Measurements from ENCODE around the gene CYP4F8. TPM values are rescaled to one million over a fixed set of nuclear protein-coding genes. Genes with fewer than 3 reads are reported as not detected.

Gene CYP4F8
- total RNA-seq, 1 donor from 2014 or later = not detected

DNA sequence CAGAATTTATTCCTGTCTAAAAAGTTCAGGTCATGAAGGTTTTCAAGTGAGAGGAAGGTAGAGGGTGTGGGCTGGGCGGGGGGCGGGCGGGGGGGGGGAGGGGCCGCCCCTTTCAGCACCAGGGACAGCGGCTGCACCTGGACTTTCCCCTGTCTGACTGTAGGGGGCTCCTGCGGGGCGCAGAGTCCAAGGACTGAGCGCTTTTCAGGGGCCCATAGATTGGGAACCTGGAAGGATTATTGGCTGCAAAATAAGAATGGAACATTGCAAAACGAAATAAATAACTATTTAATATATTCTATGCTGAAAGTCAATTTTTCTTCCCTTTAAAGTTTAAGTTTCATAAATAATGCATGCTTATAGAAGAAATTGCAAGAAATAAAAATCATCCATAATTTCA, 16.8 kb downstream of the CYP4F8 start:
- H3K36me3 ChIP-seq (ENCODE audit: control insufficient read depth, insufficient read depth, low read length) = no peaks in the 10 kb centered on the region
- no peak overlapping the region for H3K4me3 ChIP-seq (ENCODE audit: low read depth, low read length)
- FAIRE-seq (no peak), DNase-seq (ENCODE audit: low read depth) (no peak)
- H3K27me3 ChIP-seq (ENCODE audit: control insufficient read depth, insufficient read depth, low read length) = no peaks in the 10 kb centered on the region
- TF ChIP-seq, protein P1, sequence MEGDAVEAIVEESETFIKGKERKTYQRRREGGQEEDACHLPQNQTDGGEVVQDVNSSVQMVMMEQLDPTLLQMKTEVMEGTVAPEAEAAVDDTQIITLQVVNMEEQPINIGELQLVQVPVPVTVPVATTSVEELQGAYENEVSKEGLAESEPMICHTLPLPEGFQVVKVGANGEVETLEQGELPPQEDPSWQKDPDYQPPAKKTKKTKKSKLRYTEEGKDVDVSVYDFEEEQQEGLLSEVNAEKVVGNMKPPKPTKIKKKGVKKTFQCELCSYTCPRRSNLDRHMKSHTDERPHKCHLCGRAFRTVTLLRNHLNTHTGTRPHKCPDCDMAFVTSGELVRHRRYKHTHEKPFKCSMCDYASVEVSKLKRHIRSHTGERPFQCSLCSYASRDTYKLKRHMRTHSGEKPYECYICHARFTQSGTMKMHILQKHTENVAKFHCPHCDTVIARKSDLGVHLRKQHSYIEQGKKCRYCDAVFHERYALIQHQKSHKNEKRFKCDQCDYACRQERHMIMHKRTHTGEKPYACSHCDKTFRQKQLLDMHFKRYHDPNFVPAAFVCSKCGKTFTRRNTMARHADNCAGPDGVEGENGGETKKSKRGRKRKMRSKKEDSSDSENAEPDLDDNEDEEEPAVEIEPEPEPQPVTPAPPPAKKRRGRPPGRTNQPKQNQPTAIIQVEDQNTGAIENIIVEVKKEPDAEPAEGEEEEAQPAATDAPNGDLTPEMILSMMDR (IDR thresholded peaks at IDR 0.05; ENCODE audit: insufficient read depth, low read length, severe bottlenecking) = peak; percentile 51

DNA sequence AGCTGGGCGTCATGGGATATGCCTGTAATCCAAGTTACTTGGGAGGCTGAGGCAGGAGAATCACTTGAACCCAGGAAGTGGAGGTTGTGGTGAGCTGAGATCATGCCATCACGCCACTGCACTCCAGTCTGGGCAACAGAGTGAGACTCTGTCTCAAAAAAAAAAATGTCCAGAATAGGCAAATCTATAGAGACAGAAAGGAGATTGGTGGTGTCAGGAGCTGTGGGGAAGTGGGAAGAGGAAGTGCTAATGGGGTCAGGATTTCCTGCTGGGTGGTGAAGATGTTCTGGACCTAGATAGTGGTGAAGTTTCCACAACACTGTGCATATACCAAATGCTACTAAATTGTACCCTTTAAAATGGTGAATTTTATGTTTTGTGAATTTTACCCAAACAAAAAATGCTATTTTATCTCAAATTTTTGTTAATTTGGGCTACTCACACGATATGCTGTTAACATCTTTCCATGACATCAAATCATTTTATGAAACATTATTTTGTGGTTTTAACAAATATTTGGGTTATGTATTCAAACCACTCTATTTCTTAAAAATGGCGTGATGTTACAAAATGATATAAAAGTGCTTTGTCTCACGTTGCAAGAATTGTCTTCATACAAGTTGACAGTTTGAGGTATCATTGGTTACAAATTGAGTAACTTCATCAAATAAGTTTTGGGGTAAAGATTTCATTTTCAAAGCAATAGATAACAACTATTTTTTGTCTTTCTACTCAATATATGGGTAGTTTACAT, 18.2 kb downstream of the CYP4F8 start:
- FAIRE-seq = no peak

DNA sequence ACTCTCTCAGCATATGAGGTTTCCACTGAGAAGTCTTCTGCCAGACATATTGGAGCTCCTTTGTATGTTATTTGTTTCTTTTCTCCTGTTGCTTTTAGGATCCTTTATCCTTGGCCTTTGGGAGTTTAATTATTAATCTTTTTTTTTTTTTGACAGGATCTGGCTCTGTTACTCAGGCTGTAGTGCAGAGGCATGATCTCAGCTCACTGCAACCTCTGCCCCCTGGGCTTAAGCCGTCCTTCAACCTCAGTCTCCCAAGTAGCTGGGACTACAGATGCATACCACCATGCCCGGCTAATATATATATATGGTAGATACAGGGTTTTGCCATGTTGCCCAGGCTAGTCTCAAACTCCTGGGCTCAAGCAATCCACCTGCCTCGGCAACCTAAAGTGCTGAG, 19.1 kb downstream of the CYP4F8 start:
- TF ChIP-seq, protein P1 (IDR thresholded peaks at IDR 0.05; ENCODE audit: insufficient read depth, low read length, severe bottlenecking) = no peak
- FAIRE-seq (no peak), DNase-seq (ENCODE audit: low read depth) (no peak)
- Histone ChIP-seq H3K27me3 (ENCODE audit: control insufficient read depth, insufficient read depth, low read length) (no peaks in the 10 kb centered on the region), H3K36me3 (ENCODE audit: control insufficient read depth, insufficient read depth, low read length) (no peaks in the 10 kb centered on the region), H3K4me3 (ENCODE audit: low read depth, low read length) (no peak overlapping the region)

More for the DNA sequence above, 18.2 kb downstream of the CYP4F8 start:
- Histone ChIP-seq H3K27me3 (ENCODE audit: control insufficient read depth, insufficient read depth, low read length) (no peaks in the 10 kb centered on the region), H3K36me3 (ENCODE audit: control insufficient read depth, insufficient read depth, low read length) (no peaks in the 10 kb centered on the region), H3K4me3 (ENCODE audit: low read depth, low read length) (no peak overlapping the region)
- TF ChIP-seq, protein P1 (IDR thresholded peaks at IDR 0.05; ENCODE audit: insufficient read depth, low read length, severe bottlenecking) = no peak
- DNase-seq (ENCODE audit: low read depth) = no peak

DNA sequence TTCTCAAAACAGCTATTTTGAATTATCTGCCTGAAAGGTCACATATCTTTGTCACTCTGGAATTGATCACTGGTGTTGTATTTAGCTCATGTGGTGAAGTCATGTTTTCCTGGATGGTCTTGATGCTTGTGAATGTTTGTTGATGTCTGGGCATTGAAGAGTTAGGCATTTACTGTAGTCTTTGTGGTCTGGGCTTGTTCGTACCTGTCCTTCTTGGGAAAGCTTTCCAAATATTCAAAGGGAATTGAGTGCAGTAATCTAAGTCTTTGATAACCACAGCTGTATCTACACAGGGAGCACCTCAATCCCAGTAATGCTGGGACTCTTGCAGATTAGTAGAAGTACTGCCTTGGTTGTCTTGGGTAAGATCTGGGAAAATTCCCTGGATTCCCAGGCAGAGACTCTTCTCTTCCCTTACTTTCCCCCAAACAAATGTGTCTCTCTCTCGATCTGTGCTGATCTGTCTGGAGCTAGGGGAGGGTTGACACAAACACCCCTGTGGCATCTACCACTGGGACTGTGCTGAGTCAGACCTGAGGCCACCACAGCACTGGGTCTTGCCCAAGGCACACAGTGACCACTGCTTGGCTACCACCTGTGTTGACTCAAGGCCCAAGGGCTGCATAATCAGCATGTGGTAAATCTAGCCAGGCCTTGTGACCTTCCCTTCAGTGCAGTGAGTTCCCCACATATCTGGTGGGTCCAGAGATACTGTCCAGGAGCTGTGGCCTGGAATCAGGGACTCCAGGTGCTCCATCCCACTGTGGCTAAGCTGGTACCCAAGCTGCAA, 20.2 kb downstream of the CYP4F8 start:
- H3K27me3 ChIP-seq (ENCODE audit: control insufficient read depth, insufficient read depth, low read length) = no peaks in the 10 kb centered on the region
- TF ChIP-seq, protein P1 (IDR thresholded peaks at IDR 0.05; ENCODE audit: insufficient read depth, low read length, severe bottlenecking) = no peak
- FAIRE-seq (peak; percentile 55), DNase-seq (ENCODE audit: low read depth) (peak; percentile 82)
- no peak overlapping the region for H3K4me3 ChIP-seq (ENCODE audit: low read depth, low read length)
- no peaks in the 10 kb centered on the region for H3K36me3 ChIP-seq (ENCODE audit: control insufficient read depth, insufficient read depth, low read length)

DNA sequence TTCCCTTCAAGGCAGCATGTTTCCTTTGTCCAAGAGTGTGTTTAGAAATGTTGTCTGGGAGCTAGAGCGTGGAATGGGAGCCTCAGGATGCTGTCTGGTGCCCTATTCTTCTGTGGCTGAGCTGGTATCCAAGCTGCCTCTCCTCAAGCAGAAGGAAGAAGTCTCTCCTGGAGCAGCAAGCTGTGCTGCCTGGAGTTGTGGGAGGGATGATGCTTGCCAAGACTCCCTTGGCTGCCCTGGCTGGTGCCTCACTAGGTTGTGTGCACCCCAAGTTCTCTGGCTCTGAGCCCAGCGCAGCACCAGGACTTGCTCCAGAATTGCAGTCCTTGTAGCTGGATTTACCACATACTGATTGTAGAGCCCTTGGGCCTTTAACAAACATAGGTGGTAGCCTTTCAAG, 21.0 kb downstream of the CYP4F8 start:
- no peaks in the 10 kb centered on the region for H3K27me3 ChIP-seq (ENCODE audit: control insufficient read depth, insufficient read depth, low read length)
- TF ChIP-seq, protein P1 (IDR thresholded peaks at IDR 0.05; ENCODE audit: insufficient read depth, low read length, severe bottlenecking) = no peak
- FAIRE-seq (no peak), DNase-seq (ENCODE audit: low read depth) (no peak)
- no peaks in the 10 kb centered on the region for H3K36me3 ChIP-seq (ENCODE audit: control insufficient read depth, insufficient read depth, low read length)
- H3K4me3 ChIP-seq (ENCODE audit: low read depth, low read length) = no peak overlapping the region

Data from bronchial epithelial cell (primary cell).